Measurements from ENCODE around the gene FOXJ3.

GRCh38 chr1:42333662-42334239 is 1.3 kb downstream of the FOXJ3 start:
- no peak for TF ChIP-seq TAF1 (IDR thresholded peaks at IDR 0.05; ENCODE audit: low read depth, low read length)
- no peak for TF ChIP-seq POLR2AphosphoS5 (IDR thresholded peaks at IDR 0.05; ENCODE audit: low read depth, low read length)
- no peak for TF ChIP-seq POLR2A (IDR thresholded peaks at IDR 0.05; ENCODE audit: low read depth, low read length)
- no peak for TF ChIP-seq SPI1 (IDR thresholded peaks at IDR 0.05; ENCODE audit: low read depth, low read length)
